Stomach (tissue), 9 donors: ENCODE results near the gene CD74. TPM values are rescaled to one million over a fixed set of nuclear protein-coding genes. Genes with fewer than 3 reads are reported as not detected.

Source experiments
- DNase-seq, 2 donors: peaks; one replicate each; pipeline versions ENCODE4 v3.0.0 to v3.0.0-alpha.2; 2013 to 2019
- H3K27ac ChIP-seq, 5 donors: fragments of 200-600 bp in 4 of 5; sonication (generic) in 4 of 5; one replicate each; pipeline ENCODE4 v1.5.1; 2013 to 2019; ENCODE audit warnings: mild to moderate bottlenecking in 1 of 5, moderate library complexity in 1 of 5
- H3K27me3 ChIP-seq, 3 donors: fragments of 200-600 bp; sonication (generic); one replicate each; pipeline ENCODE4 v1.5.1; 2017 to 2019; ENCODE audit warnings: mixed run types in 1 of 3
- H3K36me3 ChIP-seq, 4 donors: fragments of 200-600 bp; sonication (generic); 1 replicate in 3 of 4; 2 replicates in 1 of 4; pipeline ENCODE4 v1.5.1; 2016 to 2019
- H3K4me1 ChIP-seq, 4 donors: fragments of 200-600 bp; sonication (generic); one replicate each; pipeline ENCODE4 v1.5.1; 2016 to 2019
- H3K4me3 ChIP-seq, 4 donors: fragments of 200-600 bp; sonication (generic) in 3 of 4; one replicate each; pipeline ENCODE4 v1.5.1; 2016 to 2019; ENCODE audit warnings: mild to moderate bottlenecking in 1 of 4
- H3K9me3 ChIP-seq, 4 donors: fragments of 200-600 bp; sonication (generic); one replicate each; pipeline ENCODE4 v1.5.1; 2016 to 2019
- EP300 ChIP-seq: sonication (generic); formaldehyde crosslinking; IDR thresholded peaks from one replicate; pipeline ENCODE4 v1.6.1; 2017; ENCODE audit warnings: antibody characterized with exemption
- POLR2A ChIP-seq, 4 donors: fragments of 450-650 bp; IDR thresholded peaks; one replicate each; pipeline ENCODE4 v1.6.1; 2016; ENCODE audit warnings: antibody characterized with exemption in 4 of 4, control low read depth in 2 of 4, mild to moderate bottlenecking in 1 of 4, moderate library complexity in 1 of 4
- POLR2AphosphoS5 ChIP-seq, 3 donors: sonication (generic); formaldehyde crosslinking; IDR thresholded peaks; one replicate each; pipeline ENCODE4 v1.6.1; 2016; ENCODE audit warnings: antibody characterized with exemption in 3 of 3
- WGBS, 5 donors: extraction: QIAGEN DNeasy Blood & Tissue Kit in 3 of 5; methylation state at CpG; one replicate each; pipeline versions ENCODE4 v1.1.5 to v1.1.7; 2013 to 2018; 5-methylcytosine and 5-hydroxymethylcytosine counted together
- intact Hi-C: fragments of 100-400 bp; cut with DNase I; formaldehyde crosslinking; loops from one replicate; pipeline ENCODE4 v1.15.1; 2023; ENCODE audit warnings: low total_unique reads
- polyA plus RNA-seq, 3 donors: library from polyadenylated mRNA; stranded (reverse); fragments of 200-250 nt; gene quantifications; one replicate each; pipeline ENCODE4 v1.2.3, GENCODE V29; 2013
- total RNA-seq, 5 donors: library from RNA; depleted of rRNA; stranded (reverse); fragments of >200 nt; gene quantifications; one replicate each; pipeline versions ENCODE4 v1.1.0 to v1.2.3, GENCODE V29; 2014 to 2016
- TF ChIP-seq, protein P1 (sequence below), 7 experiments: fragments of 450-650 bp in 4 of 7; fragments of 200-600 bp in 3 of 7; sonication (generic) in 3 of 7; IDR thresholded peaks; one replicate each; pipeline ENCODE4 v1.5.1; 2016 to 2019; ENCODE audit warnings: antibody characterized with exemption in 7 of 7, control low read depth in 2 of 7, mild to moderate bottlenecking in 1 of 7
- donor health status: healthy with polysubstance abuse.
- donor health status: Bipolar disorder and iron deficiency.
- donor health status: healthy.

CD74 gene
- total and polyA plus RNA-seq, 8 donors, result 102 to 1,185 (median 296) TPM

DNA sequence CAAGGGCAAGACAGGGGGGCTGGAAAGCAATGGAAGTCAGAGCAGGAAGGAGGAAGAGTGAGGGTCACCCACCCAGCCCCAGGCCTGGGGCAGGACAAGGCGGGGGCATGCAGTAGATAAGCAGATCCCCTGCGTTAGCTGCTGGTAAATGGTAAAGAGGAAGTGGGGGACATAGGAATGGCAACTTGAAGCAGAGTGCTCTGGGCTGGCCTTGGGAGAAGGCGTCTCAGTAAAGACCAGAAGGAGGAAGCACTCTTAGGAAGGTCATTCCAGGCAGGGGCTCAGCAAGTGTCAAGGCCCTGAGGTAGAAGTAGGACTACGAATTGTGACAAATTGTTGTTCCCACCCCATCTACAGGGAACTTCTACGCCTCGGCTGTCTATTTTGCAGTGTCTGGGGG lies 40.1 kb downstream of the CD74 start:
- TF ChIP-seq EP300 (no peak), POLR2A (IDR thresholded peaks at IDR 0.05) (no peak), POLR2AphosphoS5 (IDR thresholded peaks at IDR 0.05) (no peak)
- TF ChIP-seq, protein P1, sequence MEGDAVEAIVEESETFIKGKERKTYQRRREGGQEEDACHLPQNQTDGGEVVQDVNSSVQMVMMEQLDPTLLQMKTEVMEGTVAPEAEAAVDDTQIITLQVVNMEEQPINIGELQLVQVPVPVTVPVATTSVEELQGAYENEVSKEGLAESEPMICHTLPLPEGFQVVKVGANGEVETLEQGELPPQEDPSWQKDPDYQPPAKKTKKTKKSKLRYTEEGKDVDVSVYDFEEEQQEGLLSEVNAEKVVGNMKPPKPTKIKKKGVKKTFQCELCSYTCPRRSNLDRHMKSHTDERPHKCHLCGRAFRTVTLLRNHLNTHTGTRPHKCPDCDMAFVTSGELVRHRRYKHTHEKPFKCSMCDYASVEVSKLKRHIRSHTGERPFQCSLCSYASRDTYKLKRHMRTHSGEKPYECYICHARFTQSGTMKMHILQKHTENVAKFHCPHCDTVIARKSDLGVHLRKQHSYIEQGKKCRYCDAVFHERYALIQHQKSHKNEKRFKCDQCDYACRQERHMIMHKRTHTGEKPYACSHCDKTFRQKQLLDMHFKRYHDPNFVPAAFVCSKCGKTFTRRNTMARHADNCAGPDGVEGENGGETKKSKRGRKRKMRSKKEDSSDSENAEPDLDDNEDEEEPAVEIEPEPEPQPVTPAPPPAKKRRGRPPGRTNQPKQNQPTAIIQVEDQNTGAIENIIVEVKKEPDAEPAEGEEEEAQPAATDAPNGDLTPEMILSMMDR (IDR thresholded peaks at IDR 0.05), result no peak
- H3K36me3 ChIP-seq, result peaks cover 88 to 100% (median 100%) of the 10 kb centered on the region in 4 donors
- no peak overlapping the region for H3K27ac ChIP-seq
- no peaks in the 10 kb centered on the region for H3K27me3 ChIP-seq
- 89 to 96% (median 93%) methylated on average over 6 of the region's 6 CpGs for WGBS, 5 donors
- H3K4me1 ChIP-seq, result no peaks in the 10 kb centered on the region
- no peaks in the 10 kb centered on the region for H3K9me3 ChIP-seq
- no peak for DNase-seq
- no peak overlapping the region for H3K4me3 ChIP-seq
- intact Hi-C loops, result no loop called here

DNA sequence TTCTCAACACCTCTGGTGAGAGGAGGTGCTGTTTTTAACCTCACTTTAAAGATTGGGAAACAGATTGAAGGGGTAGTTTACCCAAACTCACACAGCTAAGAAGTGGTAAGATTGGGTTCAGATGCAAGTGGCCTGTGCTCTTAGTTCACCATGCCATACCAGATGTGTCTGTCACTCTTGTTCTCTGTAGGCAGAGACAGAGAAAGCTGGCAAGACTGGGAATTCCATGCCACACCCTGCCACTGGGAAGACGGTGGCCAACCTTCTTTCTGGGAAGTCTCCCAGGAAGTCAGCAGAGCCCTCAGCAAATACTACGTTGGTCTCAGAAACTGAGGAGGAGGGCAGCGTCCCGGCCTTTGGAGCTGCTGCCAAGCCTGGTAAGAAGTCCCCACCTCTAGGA lies 44.2 kb downstream of the CD74 start:
- intact Hi-C loops, result no loop called here
- H3K4me1 ChIP-seq, result no peaks in the 10 kb centered on the region
- no peak overlapping the region for H3K27ac ChIP-seq
- no peak for TF ChIP-seq POLR2AphosphoS5 (IDR thresholded peaks at IDR 0.05)
- TF ChIP-seq, protein P1 (IDR thresholded peaks at IDR 0.05), result no peak
- TF ChIP-seq EP300, result no peak
- no peak for TF ChIP-seq POLR2A (IDR thresholded peaks at IDR 0.05)
- WGBS, 5 donors, result 76 to 89% (median 79%) methylated on average over 3 to 4 of the region's 4 CpGs; no CpG with 5 or more reads in 1 of the 5 donors
- H3K27me3 ChIP-seq, result no peaks in the 10 kb centered on the region
- peaks cover 76 to 97% (median 96%) of the 10 kb centered on the region in 4 donors for H3K36me3 ChIP-seq
- H3K9me3 ChIP-seq, result no peaks in the 10 kb centered on the region
- no peak for DNase-seq
- H3K4me3 ChIP-seq, result no peak overlapping the region

DNA sequence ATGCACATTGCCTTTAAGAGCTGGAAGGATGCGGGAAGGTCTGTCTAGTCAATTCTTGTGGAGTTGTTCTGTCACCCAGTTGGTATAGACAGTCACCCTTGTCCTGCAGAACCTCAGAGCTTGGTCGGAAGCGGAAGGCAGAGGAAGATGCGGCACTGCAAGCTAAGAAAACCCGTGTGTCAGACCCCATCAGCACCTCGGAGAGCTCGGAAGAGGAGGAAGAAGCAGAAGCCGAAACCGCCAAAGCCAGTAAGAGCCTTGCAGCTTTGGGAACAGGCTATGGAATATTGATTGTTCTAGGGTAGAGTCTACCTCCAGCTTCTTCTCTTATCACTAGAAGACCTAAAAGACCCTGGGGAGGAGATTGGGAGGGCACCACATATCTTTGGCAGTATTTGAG lies 48.7 kb downstream of the CD74 start:
- no peaks in the 10 kb centered on the region for H3K27me3 ChIP-seq
- intact Hi-C loops, result no loop called here
- H3K4me1 ChIP-seq, result peaks cover 4 to 14% (median 8%) of the 10 kb centered on the region in 4 donors
- WGBS, 5 donors, result 91 to 96% (median 94%) methylated on average over 9 of the region's 9 CpGs
- TF ChIP-seq, protein P1 (IDR thresholded peaks at IDR 0.05), result no peak
- TF ChIP-seq POLR2AphosphoS5 (IDR thresholded peaks at IDR 0.05) (no peak), EP300 (no peak), POLR2A (IDR thresholded peaks at IDR 0.05) (no peak)
- peaks cover 61 to 88% (median 85%) of the 10 kb centered on the region in 4 donors for H3K36me3 ChIP-seq
- no peak overlapping the region for H3K27ac ChIP-seq
- H3K9me3 ChIP-seq, result no peaks in the 10 kb centered on the region
- no peak for DNase-seq
- H3K4me3 ChIP-seq, result no peak overlapping the region

DNA sequence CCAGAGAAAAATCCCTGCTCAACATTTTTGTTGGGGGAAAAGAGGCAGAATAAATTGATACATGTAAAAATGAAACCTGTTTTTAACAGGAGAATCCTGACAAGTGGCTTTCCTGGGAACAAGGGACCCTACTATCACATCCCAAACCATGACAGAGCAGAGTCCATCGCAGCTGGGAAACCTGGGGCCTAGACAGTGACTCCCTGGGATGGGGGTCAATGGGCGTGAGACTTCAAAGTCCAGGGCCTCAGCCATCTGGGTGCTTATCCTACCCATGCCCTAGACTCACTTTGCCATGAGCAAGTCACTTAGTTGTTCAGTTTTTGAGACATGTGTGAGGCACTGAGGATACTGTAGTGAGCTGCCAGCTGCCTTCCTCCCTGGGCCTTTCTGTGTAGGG lies 49.5 kb downstream of the CD74 start:
- 75 to 98% (median 93%) methylated on average over 2 of the region's 2 CpGs for WGBS, 5 donors
- Histone ChIP-seq H3K27me3 (no peaks in the 10 kb centered on the region), H3K4me1 (peaks cover 12 to 22% (median 16%) of the 10 kb centered on the region in 4 donors), H3K36me3 (peaks cover 53 to 80% (median 77%) of the 10 kb centered on the region in 4 donors), H3K27ac (no peak overlapping the region), H3K4me3 (no peak overlapping the region), H3K9me3 (no peaks in the 10 kb centered on the region)
- TF ChIP-seq POLR2A (IDR thresholded peaks at IDR 0.05) (no peak), POLR2AphosphoS5 (IDR thresholded peaks at IDR 0.05) (no peak), EP300 (no peak)
- TF ChIP-seq, protein P1 (IDR thresholded peaks at IDR 0.05), result no peak
- no peak for DNase-seq
- intact Hi-C loops, result no loop called here
